ENCODE data around the gene CDK4.
"Not testable (repeated sequence)": the region's sequence is repeated elsewhere in the genome, so short reads cannot be mapped to it uniquely, and the experiment has no call there.

The CDK4 gene

GRCh38 chr12:57751788-57752667 lies at the start of gene CDK4:
Gene CDK4, minus strand, starts transcription at chr12:57752310. Its CDS starts 593 bp downstream, at chr12:57751717.
- peak; percentile 91 for DNase-seq

DNA sequence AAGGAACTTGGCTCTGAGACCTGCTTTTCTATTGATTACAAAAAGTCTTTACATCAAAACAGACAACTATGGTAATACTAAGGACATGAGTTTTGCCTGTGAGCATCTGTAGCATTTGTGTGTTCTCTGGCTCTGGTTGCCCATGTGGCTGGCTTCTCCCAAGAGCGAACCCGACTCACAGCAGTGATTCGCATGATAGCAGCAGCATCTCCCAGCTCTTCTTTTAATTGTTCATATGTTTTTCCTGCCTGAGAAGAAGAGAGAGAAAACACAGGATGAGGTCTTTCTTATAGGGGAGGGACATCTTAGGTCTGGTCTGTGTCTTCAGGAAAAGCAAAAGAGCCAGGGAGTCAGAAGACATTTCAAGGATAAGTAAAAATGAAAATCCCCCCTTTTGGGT lies 48.9 kb upstream of the CDK4 start:
- no peak for DNase-seq

- no peak for DNase-seq
These were observed 45.8 kb upstream of the CDK4 start for GRCh38 chr12:57797933-57798332.

DNA sequence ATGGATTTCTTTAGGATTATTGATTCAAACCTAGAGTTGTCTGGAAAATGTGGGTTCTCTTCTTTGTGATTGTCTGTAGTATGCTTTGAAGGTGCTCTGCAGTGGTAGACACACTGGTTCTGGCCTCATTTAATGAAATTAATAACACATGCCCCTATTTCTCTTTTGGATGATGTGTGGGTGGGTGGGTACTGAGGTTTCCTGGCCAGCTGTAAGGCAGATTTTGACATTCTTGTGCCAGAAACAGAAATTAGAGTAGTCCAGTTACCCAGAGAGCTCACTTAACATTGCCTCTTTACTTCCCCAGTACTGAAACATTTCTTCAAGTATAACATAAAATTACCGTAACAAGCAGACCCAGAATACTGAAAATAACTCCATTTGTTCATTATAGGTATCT lies 44.9 kb upstream of the CDK4 start:
- DNase-seq = no peak

- DNase-seq = no peak
These were observed 43.2 kb upstream of the CDK4 start for GRCh38 chr12:57795354-57795753.

GRCh38 chr12:57793920-57794319 lies 41.8 kb upstream of the CDK4 start:
- no peak for DNase-seq

DNA sequence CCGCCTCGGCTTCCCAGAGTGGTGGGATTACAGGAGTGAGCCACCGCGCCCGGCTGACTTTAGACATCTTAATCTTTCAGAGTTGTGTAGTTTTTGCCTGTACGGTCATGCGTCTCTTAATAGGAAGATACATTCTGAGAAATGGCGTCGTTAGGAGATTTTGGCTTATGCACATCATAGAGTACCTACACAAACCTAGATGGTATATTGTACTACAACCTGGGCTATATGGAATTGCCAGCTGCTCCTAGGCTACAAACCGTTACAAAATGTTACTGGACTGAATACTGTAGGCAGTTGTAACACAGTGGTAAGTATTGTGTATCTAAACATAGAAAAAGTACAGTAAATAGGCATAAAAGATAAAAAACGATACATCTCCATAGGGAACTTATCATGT lies 31.8 kb upstream of the CDK4 start:
- no peak for DNase-seq

DNA sequence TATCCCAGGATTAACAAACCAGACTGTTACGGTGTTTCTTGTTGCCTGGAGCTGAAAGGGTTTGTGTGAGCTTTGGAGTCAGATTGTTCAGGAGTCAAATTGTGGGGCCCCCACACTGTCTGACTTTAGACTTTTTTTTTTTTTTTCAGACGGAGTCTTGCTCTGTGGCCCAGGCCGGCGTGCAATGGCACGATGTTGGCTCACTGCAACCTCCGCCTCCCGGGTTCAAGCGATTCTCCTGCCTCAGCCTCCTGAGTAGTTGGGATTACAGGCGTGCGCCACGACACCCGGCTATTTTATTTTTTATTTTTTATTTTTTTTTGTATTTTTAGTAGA lies 31.3 kb upstream of the CDK4 start:
- DNase-seq = no peak

DNA sequence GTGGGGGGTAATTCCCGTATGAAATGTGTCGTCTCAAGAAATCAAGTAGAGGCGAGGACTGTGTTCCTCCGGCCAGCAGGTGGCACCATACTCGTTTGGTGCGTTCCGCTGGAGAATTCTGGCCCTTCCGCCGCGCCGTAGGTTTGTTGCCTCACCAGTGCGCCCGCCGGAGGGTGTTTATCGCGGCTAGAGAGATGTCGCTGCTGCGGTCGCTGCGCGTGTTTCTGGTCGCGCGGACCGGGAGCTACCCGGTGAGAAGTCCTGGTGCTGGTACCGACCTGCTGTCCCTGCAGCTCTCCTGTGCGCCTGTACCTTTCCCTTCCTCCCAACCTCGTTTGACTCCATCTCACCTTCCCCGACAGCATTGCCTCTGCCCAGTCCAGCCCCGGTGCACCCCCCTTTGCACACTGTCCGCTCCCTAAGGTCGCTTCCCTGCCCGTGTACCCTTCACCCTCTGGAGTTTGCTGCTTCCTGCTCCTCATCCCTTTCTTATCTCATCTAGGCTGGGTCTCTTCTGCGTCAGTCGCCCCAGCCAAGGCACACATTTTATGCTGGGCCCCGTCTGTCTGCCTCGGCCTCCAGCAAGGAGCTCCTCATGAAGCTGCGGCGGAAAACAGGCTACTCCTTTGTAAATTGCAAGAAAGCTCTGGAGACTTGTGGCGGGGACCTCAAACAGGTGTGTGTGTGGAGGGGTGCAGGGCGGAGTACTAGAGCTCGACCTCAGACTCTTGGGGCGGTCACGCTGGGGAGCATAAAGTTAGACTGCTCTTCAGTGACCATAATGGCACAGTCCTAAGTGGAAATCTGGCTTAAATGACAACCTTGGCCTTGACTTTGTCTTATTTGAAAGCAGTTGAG lies 30.7 kb upstream of the CDK4 start, which contains the start of gene TSFM:
Gene TSFM, plus strand, starts transcription at position 180 of the 858 bp plus-strand sequence. Its CDS starts 15 bp downstream, at position 195.
- DNase-seq = peak; percentile 71

- no peak for DNase-seq
These were observed 30.1 kb upstream of the CDK4 start for GRCh38 chr12:57782243-57782607.

GRCh38 chr12:57781801-57782200 lies 29.7 kb upstream of the CDK4 start:
- no peak for DNase-seq

DNA sequence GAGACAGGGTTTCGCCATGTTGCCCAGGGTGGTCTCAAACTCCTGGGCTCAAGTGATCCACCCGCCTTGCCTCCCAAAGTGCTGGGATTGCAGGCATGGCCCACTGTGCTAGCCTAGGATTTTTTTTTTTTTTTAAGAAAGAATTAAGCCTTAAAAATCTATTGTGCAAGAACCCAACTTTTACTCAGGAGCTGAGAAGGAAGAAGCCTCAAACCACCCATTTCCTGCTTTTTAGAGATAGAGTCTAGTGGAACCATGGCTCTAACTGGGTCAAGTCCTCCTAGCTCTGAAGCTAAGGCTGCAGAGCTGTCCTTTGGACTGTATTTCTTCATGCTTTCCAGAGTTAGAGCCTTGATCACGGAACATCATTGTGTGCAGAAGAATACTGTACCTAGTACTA lies 29.1 kb upstream of the CDK4 start:
- DNase-seq = no peak

- DNase-seq = no peak
These were observed 28.3 kb upstream of the CDK4 start for GRCh38 chr12:57780284-57780897.

- DNase-seq = no peak
These were observed 27.6 kb upstream of the CDK4 start for GRCh38 chr12:57779736-57780135.

DNA sequence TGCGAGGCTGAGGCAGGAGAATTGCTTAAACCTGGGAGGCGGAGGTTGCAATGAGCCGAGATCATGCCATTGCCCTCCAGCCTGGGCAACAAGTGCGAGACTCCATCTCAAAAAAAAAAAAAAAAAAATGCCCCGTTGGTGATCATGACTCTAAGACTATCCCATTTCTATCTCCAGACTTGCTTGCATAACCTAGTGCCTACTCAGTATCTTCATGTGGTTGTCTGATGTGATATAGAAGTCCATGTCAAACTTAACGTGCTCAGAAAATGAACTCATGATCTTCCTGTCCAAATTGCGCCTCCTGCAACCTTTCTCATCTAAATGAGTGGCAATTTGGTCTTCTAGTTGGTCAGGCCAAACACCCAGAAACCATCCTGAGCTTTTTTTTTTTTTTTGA lies 25.8 kb upstream of the CDK4 start:
- no peak for DNase-seq

- no peak for DNase-seq
These were observed 25.3 kb upstream of the CDK4 start for GRCh38 chr12:57777367-57777766.

GRCh38 chr12:57776247-57776587 lies 24.1 kb upstream of the CDK4 start:
- no peak for DNase-seq

DNA sequence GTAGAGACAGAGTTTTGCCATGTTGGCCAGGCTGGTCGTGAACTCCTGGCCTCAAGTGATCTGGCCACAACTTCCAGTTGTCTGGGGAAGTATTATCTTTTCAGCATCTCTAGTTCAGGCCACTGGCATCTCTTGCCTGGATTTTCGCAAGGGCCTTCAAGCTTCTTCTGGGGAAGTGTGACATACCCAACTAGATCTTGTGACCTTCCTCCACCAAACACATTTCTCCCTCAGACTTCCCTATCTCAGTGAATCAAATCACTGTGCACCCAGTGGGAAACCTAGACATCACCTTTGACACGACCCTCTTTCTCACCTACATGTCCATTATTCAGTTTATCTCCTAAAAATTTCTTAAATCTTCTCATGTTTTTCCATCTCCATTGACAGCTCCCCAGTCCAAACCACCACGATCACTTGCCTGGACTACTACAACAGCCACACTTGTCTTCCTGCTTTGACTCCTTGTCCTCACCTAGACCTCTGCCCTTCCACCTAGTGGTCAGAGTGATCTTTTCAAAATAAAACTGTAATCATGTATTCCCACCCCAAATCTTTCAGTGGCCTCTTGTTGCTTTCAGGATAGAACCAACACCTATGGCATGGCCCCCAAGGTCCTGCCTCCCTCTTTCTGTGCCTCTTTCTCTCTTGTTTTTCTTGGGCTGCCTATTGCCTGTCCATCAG lies 23.6 kb upstream of the CDK4 start:
- no peak for DNase-seq

DNA sequence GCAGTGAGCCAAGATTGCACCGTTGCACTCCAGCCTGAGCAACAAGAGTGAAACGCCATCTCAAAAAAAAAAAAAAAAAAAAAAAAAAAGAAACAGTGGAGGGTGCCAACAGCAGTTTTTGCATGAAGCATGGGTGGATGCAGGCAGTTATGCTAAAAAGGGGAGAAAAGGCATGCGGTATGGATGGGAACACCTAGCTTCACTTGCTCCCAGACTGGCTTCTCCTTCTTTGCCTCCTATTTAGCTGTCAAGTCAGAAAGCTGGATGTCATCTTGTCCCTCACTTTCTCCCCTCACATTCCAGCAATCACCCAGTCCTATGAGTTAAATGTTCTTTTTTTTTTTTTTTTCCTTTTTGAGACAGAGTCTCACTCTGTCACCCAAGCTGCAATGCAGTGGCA lies 22.9 kb upstream of the CDK4 start:
- no peak for DNase-seq

GRCh38 chr12:57774634-57775033 lies 22.5 kb upstream of the CDK4 start:
- DNase-seq = not testable (repeated sequence)

GRCh38 chr12:57772429-57773322 lies 20.6 kb upstream of the CDK4 start, which contains the start of gene EEF1AKMT3:
Gene EEF1AKMT3, plus strand, starts transcription at chr12:57772614. Its CDS starts 111 bp downstream, at chr12:57772725.
- no peak for DNase-seq

- no peak for DNase-seq
These were observed 19.8 kb upstream of the CDK4 start, which contains the start of gene METTL1 for GRCh38 chr12:57771873-57772428. Gene METTL1, minus strand, starts transcription at chr12:57772105. Its CDS starts 22 bp downstream, at chr12:57772083.
